H1 (cell line): Measurements from ENCODE around the gene MPRIP.

Source experiments
- CHD1 ChIP-seq: IDR thresholded peaks from 2 replicates; pipeline ENCODE4 v1.6.1; 2012; ENCODE audit warnings: low read depth, low read length, improper control_type of control experiment
- GABPA ChIP-seq: IDR thresholded peaks from 2 replicates; pipeline ENCODE4 v1.6.1; 2011; ENCODE audit warnings: mild to moderate bottlenecking, low read length, moderate library complexity, borderline replicate concordance; ENCODE audit not compliant: insufficient read depth
- POLR2A ChIP-seq, 2 experiments: IDR thresholded peaks; 1 replicate in 1 of 2; 2 replicates in 1 of 2; pipeline ENCODE4 v1.6.1; 2011; ENCODE audit warnings: low read depth in 2 of 2, low read length in 2 of 2, mild to moderate bottlenecking in 2 of 2; ENCODE audit errors: control extremely low read depth in 1 of 2
- POLR2AphosphoS5 ChIP-seq: IDR thresholded peaks from 2 replicates; pipeline ENCODE4 v1.6.1; 2011; ENCODE audit warnings: low read depth, low read length
- TAF1 ChIP-seq: IDR thresholded peaks from 2 replicates; pipeline ENCODE4 v1.6.1; 2011; ENCODE audit warnings: mild to moderate bottlenecking, low read depth, low read length
- TEAD4 ChIP-seq: IDR thresholded peaks from 2 replicates; pipeline ENCODE4 v1.6.1; 2012; ENCODE audit warnings: low read depth, low read length, inconsistent platforms, mixed read lengths
- TF ChIP-seq, protein P1 (sequence below), 3 experiments: IDR thresholded peaks; 1 replicate in 2 of 3; 2 replicates in 1 of 3; pipeline versions ENCODE4 v1.5.1 to v1.6.1; 2011; ENCODE audit warnings: low read length in 3 of 3, mild to moderate bottlenecking in 3 of 3, inconsistent platforms in 2 of 3, low read depth in 1 of 3, moderate library complexity in 1 of 3; ENCODE audit not compliant: insufficient read depth in 1 of 3; ENCODE audit errors: control extremely low read depth in 1 of 3

DNA sequence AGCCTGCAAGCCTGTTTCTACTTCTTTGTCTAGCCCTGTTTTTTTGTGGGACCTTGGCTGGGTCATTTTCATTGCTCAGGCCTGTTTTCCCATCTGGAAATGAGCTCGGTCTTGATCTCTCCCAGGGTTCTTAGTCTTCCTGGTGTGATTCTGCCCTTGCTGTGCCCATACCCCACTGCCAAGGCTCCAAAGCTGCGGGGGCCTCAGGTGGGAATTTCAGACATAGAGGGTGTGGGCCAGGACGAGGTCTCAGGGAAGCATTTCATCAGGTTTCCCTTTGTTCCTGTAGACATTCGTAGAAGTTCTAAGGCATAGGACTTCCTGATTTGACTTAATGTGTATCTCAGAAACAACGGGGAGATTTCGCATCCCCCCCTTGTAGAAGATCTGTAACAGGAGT is 5.8 kb downstream of the MPRIP start:
- no peak for TF ChIP-seq POLR2A (IDR thresholded peaks at IDR 0.05; ENCODE audit: control extremely low read depth in 1 of 2, low read depth in 2 of 2, low read length in 2 of 2)
- TF ChIP-seq POLR2AphosphoS5, result no peak
- TF ChIP-seq, protein P1, sequence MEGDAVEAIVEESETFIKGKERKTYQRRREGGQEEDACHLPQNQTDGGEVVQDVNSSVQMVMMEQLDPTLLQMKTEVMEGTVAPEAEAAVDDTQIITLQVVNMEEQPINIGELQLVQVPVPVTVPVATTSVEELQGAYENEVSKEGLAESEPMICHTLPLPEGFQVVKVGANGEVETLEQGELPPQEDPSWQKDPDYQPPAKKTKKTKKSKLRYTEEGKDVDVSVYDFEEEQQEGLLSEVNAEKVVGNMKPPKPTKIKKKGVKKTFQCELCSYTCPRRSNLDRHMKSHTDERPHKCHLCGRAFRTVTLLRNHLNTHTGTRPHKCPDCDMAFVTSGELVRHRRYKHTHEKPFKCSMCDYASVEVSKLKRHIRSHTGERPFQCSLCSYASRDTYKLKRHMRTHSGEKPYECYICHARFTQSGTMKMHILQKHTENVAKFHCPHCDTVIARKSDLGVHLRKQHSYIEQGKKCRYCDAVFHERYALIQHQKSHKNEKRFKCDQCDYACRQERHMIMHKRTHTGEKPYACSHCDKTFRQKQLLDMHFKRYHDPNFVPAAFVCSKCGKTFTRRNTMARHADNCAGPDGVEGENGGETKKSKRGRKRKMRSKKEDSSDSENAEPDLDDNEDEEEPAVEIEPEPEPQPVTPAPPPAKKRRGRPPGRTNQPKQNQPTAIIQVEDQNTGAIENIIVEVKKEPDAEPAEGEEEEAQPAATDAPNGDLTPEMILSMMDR (IDR thresholded peaks at IDR 0.05; ENCODE audit: control extremely low read depth in 1 of 3, insufficient read depth in 1 of 3, low read depth in 1 of 3, low read length in 3 of 3), result no peak
- TF ChIP-seq TEAD4, result no peak
- TF ChIP-seq GABPA, result no peak
- no peak for TF ChIP-seq TAF1
- TF ChIP-seq CHD1, result no peak
